ENCODE measurements around the gene PTPRM.

Gene PTPRM

DNA sequence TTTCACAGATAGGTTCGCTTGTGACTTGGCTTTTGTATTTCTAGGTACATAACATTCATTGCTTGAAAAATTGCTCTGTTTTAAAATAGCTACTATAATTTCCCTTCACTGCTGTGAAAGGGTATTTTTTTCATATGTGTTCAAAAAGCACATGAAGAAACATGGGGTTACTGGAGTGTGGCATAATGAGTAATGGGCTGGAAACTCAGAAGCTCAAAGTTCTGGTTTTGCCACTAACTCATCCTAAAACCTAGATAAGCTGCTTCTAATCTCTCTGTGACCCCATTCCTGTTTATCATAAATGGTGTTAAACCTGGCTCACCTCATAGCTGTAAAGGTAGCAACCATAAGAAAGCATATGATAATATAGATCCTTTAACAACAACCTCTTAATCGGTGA is 319.3 kb downstream of the PTPRM start:
- DNase-seq (ENCODE audit: insufficient read length, low spot score) (no peak), FAIRE-seq (no peak)
- no peak for TF ChIP-seq SPI1 (IDR thresholded peaks at IDR 0.05; ENCODE audit: low read depth, low read length)
- no peak for TF ChIP-seq POU2F2 (IDR thresholded peaks at IDR 0.05; ENCODE audit: low read depth, low read length)
- TF ChIP-seq TAF1 (IDR thresholded peaks at IDR 0.05; ENCODE audit: low read depth, low read length): no peak
- no peak for TF ChIP-seq POLR2A (IDR thresholded peaks at IDR 0.05; ENCODE audit: low read depth, low read length)
- no peak for TF ChIP-seq PAX5 (IDR thresholded peaks at IDR 0.05; ENCODE audit: insufficient read depth, low read length, severe bottlenecking)
- TF ChIP-seq POLR2AphosphoS5 (IDR thresholded peaks at IDR 0.05; ENCODE audit: low read depth, low read length): no peak

DNA sequence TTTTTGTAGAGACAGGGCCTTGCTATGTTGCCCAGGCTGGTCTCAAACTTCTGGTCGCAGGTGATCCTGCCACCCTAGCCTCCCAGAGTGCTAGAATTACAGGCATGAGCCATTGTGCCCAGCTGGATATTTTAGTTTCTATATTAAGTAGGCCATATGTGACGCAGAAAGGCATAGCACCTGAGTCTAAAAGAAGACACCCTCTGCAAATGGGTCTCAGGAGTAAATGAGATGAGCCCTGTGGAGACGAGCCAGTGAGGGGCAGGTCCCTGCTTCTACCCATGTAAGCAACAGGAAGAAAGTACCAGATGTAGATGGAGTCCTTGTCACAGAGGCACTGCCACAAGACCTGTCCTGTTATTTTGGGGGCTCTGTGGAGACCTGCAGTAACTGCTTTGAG is 322.4 kb downstream of the PTPRM start:
- no peak for DNase-seq (ENCODE audit: insufficient read length, low spot score)
- FAIRE-seq: no peak
- no peak for TF ChIP-seq POU2F2 (IDR thresholded peaks at IDR 0.05; ENCODE audit: low read depth, low read length)
- TF ChIP-seq POLR2AphosphoS5 (IDR thresholded peaks at IDR 0.05; ENCODE audit: low read depth, low read length): no peak
- TF ChIP-seq PAX5 (IDR thresholded peaks at IDR 0.05; ENCODE audit: insufficient read depth, low read length, severe bottlenecking): no peak
- TF ChIP-seq POLR2A (IDR thresholded peaks at IDR 0.05; ENCODE audit: low read depth, low read length): no peak
- TF ChIP-seq TAF1 (IDR thresholded peaks at IDR 0.05; ENCODE audit: low read depth, low read length): no peak
- no peak for TF ChIP-seq SPI1 (IDR thresholded peaks at IDR 0.05; ENCODE audit: low read depth, low read length)

DNA sequence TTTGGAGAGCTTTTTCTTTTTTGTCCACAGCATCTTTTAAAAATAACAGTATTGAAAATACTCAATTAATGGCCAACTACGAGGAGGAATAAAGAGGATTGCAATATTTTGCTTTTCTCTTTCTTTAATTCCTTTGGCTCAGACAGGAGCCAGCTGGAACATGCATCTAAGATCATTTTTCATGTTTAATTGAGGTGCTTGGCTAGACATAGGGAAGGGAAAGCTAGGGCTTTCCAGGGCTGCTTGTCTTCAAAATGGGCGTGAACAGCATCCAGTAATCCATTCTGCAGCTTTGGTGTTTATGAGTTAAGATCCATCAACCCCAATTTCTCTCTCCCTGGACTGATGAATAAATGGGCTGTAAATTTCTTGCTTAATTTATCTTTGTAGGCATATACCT is 323.0 kb downstream of the PTPRM start:
- FAIRE-seq (no peak), DNase-seq (ENCODE audit: insufficient read length, low spot score) (no peak)

GRCh38 chr18:7892556-7892955 is 325.4 kb downstream of the PTPRM start:
- FAIRE-seq (no peak), DNase-seq (ENCODE audit: insufficient read length, low spot score) (no peak)
- TF ChIP-seq POLR2A (IDR thresholded peaks at IDR 0.05; ENCODE audit: low read depth, low read length): no peak
- no peak for TF ChIP-seq TAF1 (IDR thresholded peaks at IDR 0.05; ENCODE audit: low read depth, low read length)
- no peak for TF ChIP-seq PAX5 (IDR thresholded peaks at IDR 0.05; ENCODE audit: insufficient read depth, low read length, severe bottlenecking)
- no peak for TF ChIP-seq POU2F2 (IDR thresholded peaks at IDR 0.05; ENCODE audit: low read depth, low read length)
- no peak for TF ChIP-seq SPI1 (IDR thresholded peaks at IDR 0.05; ENCODE audit: low read depth, low read length)
- no peak for TF ChIP-seq POLR2AphosphoS5 (IDR thresholded peaks at IDR 0.05; ENCODE audit: low read depth, low read length)

More for the DNA sequence above, 323.0 kb downstream of the PTPRM start:
- TF ChIP-seq SPI1 (IDR thresholded peaks at IDR 0.05; ENCODE audit: low read depth, low read length) (no peak), POLR2A (IDR thresholded peaks at IDR 0.05; ENCODE audit: low read depth, low read length) (no peak), TAF1 (IDR thresholded peaks at IDR 0.05; ENCODE audit: low read depth, low read length) (no peak), POU2F2 (IDR thresholded peaks at IDR 0.05; ENCODE audit: low read depth, low read length) (no peak), POLR2AphosphoS5 (IDR thresholded peaks at IDR 0.05; ENCODE audit: low read depth, low read length) (no peak), PAX5 (IDR thresholded peaks at IDR 0.05; ENCODE audit: insufficient read depth, low read length, severe bottlenecking) (no peak)

- TF ChIP-seq TAF1 (IDR thresholded peaks at IDR 0.05; ENCODE audit: low read depth, low read length) (no peak), SPI1 (IDR thresholded peaks at IDR 0.05; ENCODE audit: low read depth, low read length) (no peak), POLR2A (IDR thresholded peaks at IDR 0.05; ENCODE audit: low read depth, low read length) (no peak), POU2F2 (IDR thresholded peaks at IDR 0.05; ENCODE audit: low read depth, low read length) (no peak), PAX5 (IDR thresholded peaks at IDR 0.05; ENCODE audit: insufficient read depth, low read length, severe bottlenecking) (no peak), POLR2AphosphoS5 (IDR thresholded peaks at IDR 0.05; ENCODE audit: low read depth, low read length) (no peak)
- DNase-seq (ENCODE audit: insufficient read length, low spot score) (no peak), FAIRE-seq (no peak)
Observed at GRCh38 chr18:7894592-7894991, 327.5 kb downstream of the PTPRM start.

GRCh38 chr18:7895346-7895745 is 328.2 kb downstream of the PTPRM start:
- TF ChIP-seq POLR2A (IDR thresholded peaks at IDR 0.05; ENCODE audit: low read depth, low read length) (no peak), POU2F2 (IDR thresholded peaks at IDR 0.05; ENCODE audit: low read depth, low read length) (no peak), POLR2AphosphoS5 (IDR thresholded peaks at IDR 0.05; ENCODE audit: low read depth, low read length) (no peak), TAF1 (IDR thresholded peaks at IDR 0.05; ENCODE audit: low read depth, low read length) (no peak), PAX5 (IDR thresholded peaks at IDR 0.05; ENCODE audit: insufficient read depth, low read length, severe bottlenecking) (no peak), SPI1 (IDR thresholded peaks at IDR 0.05; ENCODE audit: low read depth, low read length) (no peak)
- no peak for DNase-seq (ENCODE audit: insufficient read length, low spot score)
- FAIRE-seq: no peak

DNA sequence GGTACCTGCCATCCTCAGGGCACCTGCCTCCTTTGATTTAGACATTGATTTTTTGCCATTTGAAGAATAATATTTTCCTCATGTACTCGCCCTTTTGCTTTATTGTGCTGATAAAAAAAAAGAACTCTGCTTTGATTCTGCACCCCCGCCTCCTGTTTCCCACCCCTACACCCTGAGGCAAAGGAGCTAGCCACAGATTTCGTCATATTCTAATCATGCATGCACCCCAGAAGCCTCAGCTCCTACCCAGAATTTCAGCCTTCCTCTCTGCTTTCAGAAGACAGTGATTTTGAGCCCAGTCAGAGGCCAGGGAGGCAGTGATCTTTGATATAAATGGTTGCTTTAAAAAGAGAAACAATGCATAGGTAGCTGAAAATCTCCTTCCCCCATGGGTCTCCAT is 329.0 kb downstream of the PTPRM start:
- DNase-seq (ENCODE audit: insufficient read length, low spot score): no peak
- no peak for FAIRE-seq
- TF ChIP-seq SPI1 (IDR thresholded peaks at IDR 0.05; ENCODE audit: low read depth, low read length) (no peak), TAF1 (IDR thresholded peaks at IDR 0.05; ENCODE audit: low read depth, low read length) (no peak), POU2F2 (IDR thresholded peaks at IDR 0.05; ENCODE audit: low read depth, low read length) (no peak), POLR2A (IDR thresholded peaks at IDR 0.05; ENCODE audit: low read depth, low read length) (no peak), POLR2AphosphoS5 (IDR thresholded peaks at IDR 0.05; ENCODE audit: low read depth, low read length) (no peak), PAX5 (IDR thresholded peaks at IDR 0.05; ENCODE audit: insufficient read depth, low read length, severe bottlenecking) (no peak)

DNA sequence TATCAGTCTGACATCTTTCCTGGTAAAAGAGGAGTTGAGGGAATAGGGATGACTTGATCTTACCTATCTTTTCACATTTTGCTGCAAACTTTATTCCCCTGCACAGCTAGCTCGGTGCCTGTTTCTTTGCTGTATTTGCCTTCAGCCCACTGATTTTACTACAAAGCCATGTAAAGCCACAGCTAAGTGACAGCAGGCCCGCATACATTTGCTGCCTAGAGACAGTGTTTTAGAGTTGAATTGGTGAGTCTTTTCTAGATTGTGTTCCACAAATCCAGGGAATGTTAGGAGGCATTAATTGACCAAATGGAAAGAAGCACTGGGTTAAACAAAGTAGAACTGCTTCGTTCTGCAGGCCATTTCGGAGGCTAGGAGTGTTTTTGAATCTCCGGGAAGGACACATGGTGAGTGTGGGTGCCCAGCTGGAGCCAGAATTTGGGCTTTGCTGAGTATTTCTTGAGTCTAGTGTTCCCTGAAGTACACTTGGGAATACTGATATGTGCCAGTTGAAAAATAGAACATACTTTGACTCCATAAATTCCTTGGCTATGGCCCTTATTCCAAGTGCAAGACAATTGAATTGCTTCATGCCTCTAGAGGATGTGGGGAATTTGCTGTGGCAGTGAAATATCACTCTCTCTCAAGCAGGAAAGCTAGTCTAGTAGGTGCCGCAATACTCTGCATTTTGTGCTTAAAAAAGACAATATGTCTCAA is 329.8 kb downstream of the PTPRM start:
- no peak for DNase-seq (ENCODE audit: insufficient read length, low spot score)
- FAIRE-seq: no peak
- TF ChIP-seq TAF1 (IDR thresholded peaks at IDR 0.05; ENCODE audit: low read depth, low read length) (no peak), POLR2AphosphoS5 (IDR thresholded peaks at IDR 0.05; ENCODE audit: low read depth, low read length) (no peak), PAX5 (IDR thresholded peaks at IDR 0.05; ENCODE audit: insufficient read depth, low read length, severe bottlenecking) (no peak), SPI1 (IDR thresholded peaks at IDR 0.05; ENCODE audit: low read depth, low read length) (no peak), POU2F2 (IDR thresholded peaks at IDR 0.05; ENCODE audit: low read depth, low read length) (no peak), POLR2A (IDR thresholded peaks at IDR 0.05; ENCODE audit: low read depth, low read length) (no peak)

- DNase-seq (ENCODE audit: insufficient read length, low spot score): no peak
- TF ChIP-seq PAX5 (IDR thresholded peaks at IDR 0.05; ENCODE audit: insufficient read depth, low read length, severe bottlenecking) (no peak), TAF1 (IDR thresholded peaks at IDR 0.05; ENCODE audit: low read depth, low read length) (no peak), POLR2AphosphoS5 (IDR thresholded peaks at IDR 0.05; ENCODE audit: low read depth, low read length) (no peak), SPI1 (IDR thresholded peaks at IDR 0.05; ENCODE audit: low read depth, low read length) (no peak), POU2F2 (IDR thresholded peaks at IDR 0.05; ENCODE audit: low read depth, low read length) (no peak), POLR2A (IDR thresholded peaks at IDR 0.05; ENCODE audit: low read depth, low read length) (no peak)
- FAIRE-seq: no peak
Observed at GRCh38 chr18:7898181-7898580, 331.1 kb downstream of the PTPRM start.

Data from GM12891 (cell line).